ENCODE data around the gene CYP4F3.

CYP4F3 gene

DNA sequence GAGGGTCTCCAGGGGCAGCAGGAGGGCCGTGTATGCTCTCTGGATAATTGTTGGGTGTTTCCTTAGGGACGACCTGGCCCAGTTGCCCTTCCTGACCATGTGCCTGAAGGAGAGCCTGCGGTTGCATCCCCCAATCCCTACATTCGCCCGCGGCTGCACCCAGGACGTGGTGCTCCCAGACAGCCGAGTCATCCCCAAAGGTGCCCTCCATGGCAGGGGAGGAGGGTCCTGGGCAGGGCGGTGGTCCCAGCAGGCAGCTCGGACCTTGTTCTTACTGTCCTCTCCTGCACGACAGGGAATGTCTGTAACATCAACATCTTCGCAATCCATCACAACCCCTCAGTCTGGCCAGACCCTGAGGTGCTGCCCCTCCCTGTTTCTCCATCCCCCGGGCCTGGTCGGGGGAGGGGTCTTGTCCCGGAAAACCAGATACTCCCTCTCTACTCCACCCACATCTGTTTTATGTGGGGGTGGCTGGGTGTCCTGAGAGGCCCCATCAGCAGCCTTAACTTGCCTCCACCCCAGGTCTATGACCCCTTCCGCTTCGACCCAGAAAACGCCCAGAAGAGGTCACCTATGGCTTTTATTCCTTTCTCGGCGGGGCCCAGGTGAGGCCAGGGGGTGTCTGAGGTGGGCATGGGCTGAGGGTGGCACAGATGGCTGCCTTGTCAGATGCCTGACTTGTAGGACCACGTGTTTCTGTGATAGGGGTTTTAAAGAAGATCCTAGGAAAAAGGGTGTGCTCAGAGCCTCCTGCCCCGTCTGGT lies 12.3 kb upstream of the CYP4F3 start:
- Mint-ChIP-seq H3K4me1 (no peaks in the 10 kb centered on the region), H3K27me3 (ENCODE audit: low read depth, poor library complexity) (peaks cover 3% of the 10 kb centered on the region), H3K4me3 (no peak overlapping the region), H3K36me3 (ENCODE audit: low read depth) (no peaks in the 10 kb centered on the region), H3K27ac (no peak overlapping the region), H3K9me3 (peaks cover 74% of the 10 kb centered on the region)
- no peak for DNase-seq
- TF ChIP-seq, protein P1, sequence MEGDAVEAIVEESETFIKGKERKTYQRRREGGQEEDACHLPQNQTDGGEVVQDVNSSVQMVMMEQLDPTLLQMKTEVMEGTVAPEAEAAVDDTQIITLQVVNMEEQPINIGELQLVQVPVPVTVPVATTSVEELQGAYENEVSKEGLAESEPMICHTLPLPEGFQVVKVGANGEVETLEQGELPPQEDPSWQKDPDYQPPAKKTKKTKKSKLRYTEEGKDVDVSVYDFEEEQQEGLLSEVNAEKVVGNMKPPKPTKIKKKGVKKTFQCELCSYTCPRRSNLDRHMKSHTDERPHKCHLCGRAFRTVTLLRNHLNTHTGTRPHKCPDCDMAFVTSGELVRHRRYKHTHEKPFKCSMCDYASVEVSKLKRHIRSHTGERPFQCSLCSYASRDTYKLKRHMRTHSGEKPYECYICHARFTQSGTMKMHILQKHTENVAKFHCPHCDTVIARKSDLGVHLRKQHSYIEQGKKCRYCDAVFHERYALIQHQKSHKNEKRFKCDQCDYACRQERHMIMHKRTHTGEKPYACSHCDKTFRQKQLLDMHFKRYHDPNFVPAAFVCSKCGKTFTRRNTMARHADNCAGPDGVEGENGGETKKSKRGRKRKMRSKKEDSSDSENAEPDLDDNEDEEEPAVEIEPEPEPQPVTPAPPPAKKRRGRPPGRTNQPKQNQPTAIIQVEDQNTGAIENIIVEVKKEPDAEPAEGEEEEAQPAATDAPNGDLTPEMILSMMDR (IDR thresholded peaks at IDR 0.05), result no peak

DNA sequence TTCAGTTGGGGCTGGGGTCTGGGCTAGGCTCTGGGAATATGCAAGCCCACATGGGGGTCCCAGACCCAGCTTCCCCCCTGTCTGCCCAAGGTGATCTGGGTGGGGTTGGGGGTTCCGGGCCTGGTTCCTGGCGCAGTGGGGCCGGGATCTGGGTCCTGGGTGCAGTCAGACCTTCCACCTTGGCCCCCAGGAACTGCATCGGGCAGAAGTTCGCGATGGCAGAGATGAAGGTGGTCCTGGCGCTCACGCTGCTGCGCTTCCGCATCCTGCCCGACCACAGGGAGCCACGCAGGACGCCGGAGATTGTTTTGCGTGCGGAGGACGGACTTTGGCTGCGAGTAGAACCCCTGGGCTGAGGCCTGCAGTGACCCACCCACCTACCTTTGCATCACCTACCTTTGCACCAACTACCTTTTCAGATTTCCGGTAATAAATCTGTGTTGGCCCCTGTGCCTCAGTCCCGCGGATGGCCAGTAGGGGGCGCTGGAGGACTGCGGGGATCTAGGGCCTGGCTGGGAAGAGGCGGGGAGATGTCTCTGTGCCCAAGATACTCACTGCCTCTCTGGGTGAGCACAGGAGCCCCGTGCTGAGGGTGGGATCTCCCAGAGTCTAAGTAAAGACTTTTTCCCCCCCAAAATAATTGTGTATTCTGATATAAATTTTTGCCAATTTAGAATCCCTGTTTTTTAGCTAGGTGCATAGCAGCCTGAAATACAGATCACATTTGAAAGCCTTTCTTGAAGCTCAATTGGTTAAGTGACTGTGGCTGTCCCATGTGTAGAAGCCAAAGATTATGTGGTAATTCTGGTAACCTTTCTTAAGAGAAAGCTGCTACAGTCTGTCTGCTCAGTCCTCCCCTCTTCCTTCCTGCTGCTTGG lies 11.5 kb upstream of the CYP4F3 start:
- Mint-ChIP-seq H3K4me1 (no peaks in the 10 kb centered on the region), H3K27me3 (ENCODE audit: low read depth, poor library complexity) (peaks cover 3% of the 10 kb centered on the region), H3K27ac (no peak overlapping the region), H3K36me3 (ENCODE audit: low read depth) (no peaks in the 10 kb centered on the region), H3K9me3 (peaks cover 71% of the 10 kb centered on the region), H3K4me3 (no peak overlapping the region)
- DNase-seq, result peak; percentile 45
- TF ChIP-seq, protein P1 (IDR thresholded peaks at IDR 0.05), result peak; percentile 26

DNA sequence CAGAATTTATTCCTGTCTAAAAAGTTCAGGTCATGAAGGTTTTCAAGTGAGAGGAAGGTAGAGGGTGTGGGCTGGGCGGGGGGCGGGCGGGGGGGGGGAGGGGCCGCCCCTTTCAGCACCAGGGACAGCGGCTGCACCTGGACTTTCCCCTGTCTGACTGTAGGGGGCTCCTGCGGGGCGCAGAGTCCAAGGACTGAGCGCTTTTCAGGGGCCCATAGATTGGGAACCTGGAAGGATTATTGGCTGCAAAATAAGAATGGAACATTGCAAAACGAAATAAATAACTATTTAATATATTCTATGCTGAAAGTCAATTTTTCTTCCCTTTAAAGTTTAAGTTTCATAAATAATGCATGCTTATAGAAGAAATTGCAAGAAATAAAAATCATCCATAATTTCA lies 8.9 kb upstream of the CYP4F3 start:
- TF ChIP-seq, protein P1 (IDR thresholded peaks at IDR 0.05), result no peak
- no peak for DNase-seq
- peaks cover 3% of the 10 kb centered on the region for H3K27me3 Mint-ChIP-seq (ENCODE audit: low read depth, poor library complexity)
- H3K4me3 Mint-ChIP-seq, result no peak overlapping the region
- no peaks in the 10 kb centered on the region for H3K36me3 Mint-ChIP-seq (ENCODE audit: low read depth)
- no peak overlapping the region for H3K27ac Mint-ChIP-seq
- H3K4me1 Mint-ChIP-seq, result no peaks in the 10 kb centered on the region
- H3K9me3 Mint-ChIP-seq, result peaks cover 75% of the 10 kb centered on the region

DNA sequence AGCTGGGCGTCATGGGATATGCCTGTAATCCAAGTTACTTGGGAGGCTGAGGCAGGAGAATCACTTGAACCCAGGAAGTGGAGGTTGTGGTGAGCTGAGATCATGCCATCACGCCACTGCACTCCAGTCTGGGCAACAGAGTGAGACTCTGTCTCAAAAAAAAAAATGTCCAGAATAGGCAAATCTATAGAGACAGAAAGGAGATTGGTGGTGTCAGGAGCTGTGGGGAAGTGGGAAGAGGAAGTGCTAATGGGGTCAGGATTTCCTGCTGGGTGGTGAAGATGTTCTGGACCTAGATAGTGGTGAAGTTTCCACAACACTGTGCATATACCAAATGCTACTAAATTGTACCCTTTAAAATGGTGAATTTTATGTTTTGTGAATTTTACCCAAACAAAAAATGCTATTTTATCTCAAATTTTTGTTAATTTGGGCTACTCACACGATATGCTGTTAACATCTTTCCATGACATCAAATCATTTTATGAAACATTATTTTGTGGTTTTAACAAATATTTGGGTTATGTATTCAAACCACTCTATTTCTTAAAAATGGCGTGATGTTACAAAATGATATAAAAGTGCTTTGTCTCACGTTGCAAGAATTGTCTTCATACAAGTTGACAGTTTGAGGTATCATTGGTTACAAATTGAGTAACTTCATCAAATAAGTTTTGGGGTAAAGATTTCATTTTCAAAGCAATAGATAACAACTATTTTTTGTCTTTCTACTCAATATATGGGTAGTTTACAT lies 7.4 kb upstream of the CYP4F3 start:
- H3K9me3 Mint-ChIP-seq, result peaks cover 80% of the 10 kb centered on the region
- peaks cover 3% of the 10 kb centered on the region for H3K27me3 Mint-ChIP-seq (ENCODE audit: low read depth, poor library complexity)
- no peaks in the 10 kb centered on the region for H3K4me1 Mint-ChIP-seq
- TF ChIP-seq, protein P1 (IDR thresholded peaks at IDR 0.05), result no peak
- no peak for DNase-seq
- H3K36me3 Mint-ChIP-seq (ENCODE audit: low read depth), result no peaks in the 10 kb centered on the region
- H3K27ac Mint-ChIP-seq, result no peak overlapping the region
- no peak overlapping the region for H3K4me3 Mint-ChIP-seq

DNA sequence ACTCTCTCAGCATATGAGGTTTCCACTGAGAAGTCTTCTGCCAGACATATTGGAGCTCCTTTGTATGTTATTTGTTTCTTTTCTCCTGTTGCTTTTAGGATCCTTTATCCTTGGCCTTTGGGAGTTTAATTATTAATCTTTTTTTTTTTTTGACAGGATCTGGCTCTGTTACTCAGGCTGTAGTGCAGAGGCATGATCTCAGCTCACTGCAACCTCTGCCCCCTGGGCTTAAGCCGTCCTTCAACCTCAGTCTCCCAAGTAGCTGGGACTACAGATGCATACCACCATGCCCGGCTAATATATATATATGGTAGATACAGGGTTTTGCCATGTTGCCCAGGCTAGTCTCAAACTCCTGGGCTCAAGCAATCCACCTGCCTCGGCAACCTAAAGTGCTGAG lies 6.6 kb upstream of the CYP4F3 start:
- H3K27ac Mint-ChIP-seq, result no peak overlapping the region

More for the DNA sequence above, 6.6 kb upstream of the CYP4F3 start:
- no peak for DNase-seq
- H3K4me1 Mint-ChIP-seq, result no peaks in the 10 kb centered on the region
- TF ChIP-seq, protein P1 (IDR thresholded peaks at IDR 0.05), result no peak
- no peaks in the 10 kb centered on the region for H3K36me3 Mint-ChIP-seq (ENCODE audit: low read depth)
- H3K27me3 Mint-ChIP-seq (ENCODE audit: low read depth, poor library complexity), result peaks cover 3% of the 10 kb centered on the region
- no peak overlapping the region for H3K4me3 Mint-ChIP-seq
- H3K9me3 Mint-ChIP-seq, result peaks cover 79% of the 10 kb centered on the region
